Activated T-cell treated with anti-CD3 and anti-CD28 coated beads, Interleukin-2, amount 50 U/mL, for 1 hour (primary cell): ENCODE results near the gene TPRA1.
"Not testable (repeated sequence)": the region's sequence is repeated elsewhere in the genome, so short reads cannot be mapped to it uniquely, and the experiment has no call there.

Experiments used
- DNase-seq: peaks from one replicate; pipeline ENCODE4 v3.0.0-alpha.2; 2020

TPRA1 gene

DNA sequence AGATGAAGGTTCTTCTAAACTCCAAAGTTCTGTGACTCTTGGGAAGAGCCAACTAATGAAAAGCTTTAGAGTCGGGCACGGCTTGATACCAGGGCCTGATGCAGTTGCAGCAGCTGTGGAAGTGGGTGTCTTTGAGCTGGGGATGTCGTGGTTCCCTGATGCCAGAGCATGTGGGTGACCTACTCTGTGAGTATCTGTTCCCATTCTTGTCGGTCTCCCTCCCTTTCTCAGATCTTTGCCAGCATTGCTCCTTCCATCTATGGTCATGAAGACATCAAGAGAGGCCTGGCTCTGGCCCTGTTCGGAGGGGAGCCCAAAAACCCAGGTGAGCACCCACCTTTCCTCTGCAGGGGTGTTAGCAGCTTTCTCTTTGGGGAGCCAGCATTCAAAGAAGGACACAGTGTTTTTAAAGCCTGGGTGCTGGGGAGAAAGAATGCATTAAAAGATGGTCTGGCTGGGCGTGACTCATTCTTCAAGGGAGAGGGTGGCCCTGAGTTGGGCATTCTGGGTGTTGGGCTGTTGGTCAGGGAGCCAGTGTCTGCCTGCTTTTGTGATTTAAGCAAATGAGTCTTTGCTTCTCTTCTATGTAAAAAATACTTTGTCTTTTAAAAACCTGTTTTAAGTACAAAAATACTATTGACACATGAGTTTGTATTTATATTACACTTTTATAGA lies 25.2 kb upstream of the TPRA1 start:
- DNase-seq, result no peak

DNA sequence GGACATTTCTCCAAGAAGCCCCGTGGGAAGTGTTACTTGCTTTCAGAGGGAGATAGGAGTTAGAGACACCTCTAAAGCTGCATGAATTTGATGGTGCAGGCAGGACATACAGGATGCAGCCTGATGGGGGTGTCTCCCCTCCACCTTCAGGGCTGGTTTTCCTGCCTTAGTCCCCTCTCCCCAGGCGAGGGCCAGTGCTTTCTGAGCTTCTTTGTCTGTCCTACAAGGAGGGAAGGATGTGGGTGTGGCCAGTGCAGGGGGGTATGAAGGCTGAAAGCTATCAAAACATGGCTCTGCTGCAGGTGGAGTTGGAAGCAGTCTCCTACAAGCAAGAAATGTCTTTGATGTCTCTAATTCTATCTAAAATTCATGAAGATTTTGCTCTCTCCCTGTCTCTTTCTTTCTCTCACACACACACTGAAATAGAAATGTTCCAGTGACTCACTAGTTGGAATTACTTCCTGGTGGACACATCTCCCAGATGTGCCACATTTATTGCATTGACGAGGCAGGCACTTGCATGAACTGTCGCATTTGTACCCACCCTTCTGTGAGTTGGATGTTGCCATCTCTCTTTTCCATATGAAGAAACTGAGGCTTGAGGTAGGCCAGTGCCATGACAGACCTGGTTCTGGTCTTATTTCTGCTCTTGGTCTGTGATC lies 24.5 kb upstream of the TPRA1 start:
- no peak for DNase-seq

DNA sequence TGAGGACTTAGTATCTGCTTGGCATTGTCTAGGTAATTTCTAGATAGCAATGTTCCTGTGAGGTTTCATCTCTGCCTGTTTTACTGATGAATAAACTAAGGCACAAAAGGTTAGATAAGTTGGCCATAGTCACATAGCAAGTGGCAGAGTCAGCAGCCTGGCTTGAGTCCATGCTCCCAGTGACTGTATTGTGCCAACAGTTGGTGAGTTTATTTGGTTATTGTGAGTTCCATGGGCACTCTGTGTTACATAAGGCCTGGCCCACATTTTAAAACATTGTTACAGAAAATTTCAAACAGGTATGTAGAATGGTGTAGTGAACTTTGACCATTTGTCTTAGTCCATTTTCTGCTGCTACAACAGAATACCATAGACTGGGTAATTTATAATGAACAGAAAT lies 22.9 kb upstream of the TPRA1 start:
- no peak for DNase-seq

DNA sequence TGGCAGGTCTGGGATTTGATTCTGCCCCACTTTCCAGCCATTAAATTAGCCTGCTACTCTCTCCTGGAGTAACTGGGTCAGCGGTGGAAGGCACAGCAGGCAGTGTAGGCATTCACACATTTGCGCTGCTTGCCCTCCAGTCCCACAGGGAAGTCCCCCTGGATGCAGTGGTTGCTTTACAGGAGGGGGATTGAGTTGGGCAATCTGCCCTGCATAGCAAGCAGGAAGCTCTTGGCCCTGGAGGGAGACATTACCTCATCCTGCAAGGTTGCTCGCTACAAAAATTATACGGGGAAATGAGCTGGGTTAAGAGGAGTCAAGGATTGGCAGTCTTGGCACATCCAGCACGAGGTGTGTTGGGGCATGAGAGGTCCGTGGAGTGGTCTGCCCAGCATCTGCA lies 22.4 kb upstream of the TPRA1 start:
- no peak for DNase-seq

DNA sequence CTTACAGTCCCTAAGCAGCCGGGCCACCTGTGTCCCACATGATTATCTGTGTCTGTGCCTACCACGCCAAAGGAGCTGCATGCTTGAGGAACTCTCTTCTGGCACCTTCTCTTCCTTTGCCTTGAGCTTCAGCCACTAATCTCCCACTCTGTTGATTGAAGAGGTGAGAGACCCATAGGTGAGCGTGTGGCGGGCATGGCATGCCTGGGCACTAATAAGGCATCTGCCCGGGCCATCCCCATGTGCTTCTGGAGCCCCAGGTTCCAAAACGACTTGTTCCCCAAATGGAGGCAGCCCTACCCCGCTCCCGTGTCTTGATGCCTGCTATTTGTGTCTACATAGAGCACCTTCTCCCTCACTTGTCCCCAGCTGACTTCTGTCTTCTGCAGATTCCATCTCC lies 20.7 kb upstream of the TPRA1 start:
- no peak for DNase-seq

DNA sequence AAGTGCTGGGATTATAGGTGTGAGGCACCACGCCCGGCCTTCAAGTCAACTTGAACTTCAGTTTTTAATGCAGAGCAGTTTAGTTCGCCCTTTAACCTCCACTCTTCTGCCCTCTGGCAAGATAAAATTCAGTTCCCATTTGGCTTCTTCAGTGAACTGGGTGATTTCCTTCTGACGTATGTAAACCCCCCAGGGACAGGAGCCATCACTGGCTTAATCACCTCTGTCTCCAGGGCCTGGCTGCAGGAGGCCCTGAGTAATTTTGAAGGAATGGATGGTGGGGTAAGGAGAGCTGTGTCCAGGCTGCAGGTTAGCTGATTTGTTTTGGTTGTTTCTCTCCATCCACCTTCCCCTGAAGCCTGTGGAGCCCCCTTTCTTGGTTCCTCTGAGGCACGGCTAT lies 19.6 kb upstream of the TPRA1 start:
- no peak for DNase-seq

DNA sequence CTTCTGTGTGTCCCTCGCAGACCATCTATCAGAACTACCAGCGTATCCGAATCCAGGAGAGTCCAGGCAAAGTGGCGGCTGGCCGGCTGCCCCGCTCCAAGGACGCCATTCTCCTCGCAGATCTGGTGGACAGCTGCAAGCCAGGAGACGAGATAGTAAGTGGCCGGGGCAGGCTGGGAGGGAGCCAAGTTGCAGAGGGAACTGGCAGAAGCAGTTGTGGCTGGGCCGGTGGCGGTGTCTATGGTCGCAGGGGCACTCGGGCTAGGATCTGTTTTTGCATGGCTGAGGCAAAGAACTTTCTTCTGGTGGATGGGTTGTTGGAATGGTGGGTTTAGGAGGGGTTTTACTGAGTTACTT lies 17.8 kb upstream of the TPRA1 start:
- DNase-seq, result no peak

DNA sequence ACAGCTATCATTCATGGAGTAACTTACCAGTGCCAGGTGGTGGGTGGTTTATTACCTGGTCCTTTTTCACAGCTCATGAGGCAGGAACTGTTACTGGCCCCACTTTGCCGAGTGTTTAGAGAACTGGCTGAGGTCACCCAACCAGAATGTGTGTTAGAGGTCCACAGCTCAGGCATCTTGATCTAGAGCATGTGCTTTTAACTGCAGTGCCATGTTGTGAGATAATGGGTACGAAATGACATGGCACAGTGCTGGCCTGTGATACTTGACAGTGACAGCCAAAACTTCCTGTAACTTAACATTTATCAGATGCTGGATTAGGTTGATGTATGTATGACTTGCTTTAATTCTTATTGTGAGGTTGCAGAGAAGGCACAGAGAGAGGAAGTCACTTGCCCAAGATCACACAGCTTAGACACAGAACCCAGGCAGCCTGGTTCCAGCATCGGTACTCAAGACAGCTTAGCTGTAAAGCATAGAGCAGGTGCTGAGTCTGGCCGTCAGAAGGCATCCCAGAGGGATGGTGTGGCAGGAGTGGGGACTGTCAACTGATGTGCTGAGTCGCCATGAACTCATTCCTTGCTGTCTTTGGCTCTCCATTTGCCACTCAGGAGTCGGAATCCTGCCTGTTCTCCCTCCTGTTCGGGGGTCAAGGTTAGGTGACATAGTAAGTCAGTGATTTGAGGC lies 17.3 kb upstream of the TPRA1 start:
- no peak for DNase-seq

DNA sequence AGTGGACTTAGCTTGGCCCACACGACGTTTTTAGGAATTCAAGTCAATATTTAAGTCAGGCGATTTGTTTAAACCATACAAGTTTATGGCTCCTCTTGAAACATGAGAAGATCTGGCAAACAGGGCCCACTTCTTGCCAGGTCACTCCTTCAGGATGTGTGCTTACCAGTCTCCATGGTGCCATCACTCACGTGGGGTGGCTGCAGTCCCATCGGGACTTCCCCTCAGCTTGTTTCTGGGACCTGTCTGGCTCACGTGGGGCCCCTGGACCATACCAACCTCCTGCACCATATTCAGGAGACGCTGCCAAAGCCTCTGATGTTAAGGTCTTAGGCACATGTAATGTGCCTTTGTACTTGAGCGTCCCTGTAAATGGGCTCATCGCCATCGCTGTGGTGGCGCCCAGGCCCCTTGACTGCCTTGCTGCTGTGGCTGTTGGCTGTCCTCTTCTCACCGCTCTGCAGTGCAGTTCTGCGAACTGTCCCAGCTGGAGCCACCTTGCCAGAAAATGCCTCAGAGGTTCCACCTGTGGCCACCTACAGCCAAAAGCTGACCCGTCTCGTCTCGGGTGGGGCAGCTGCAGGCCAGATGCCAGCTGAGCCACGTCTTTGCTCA lies 16.6 kb upstream of the TPRA1 start:
- DNase-seq, result no peak

DNA sequence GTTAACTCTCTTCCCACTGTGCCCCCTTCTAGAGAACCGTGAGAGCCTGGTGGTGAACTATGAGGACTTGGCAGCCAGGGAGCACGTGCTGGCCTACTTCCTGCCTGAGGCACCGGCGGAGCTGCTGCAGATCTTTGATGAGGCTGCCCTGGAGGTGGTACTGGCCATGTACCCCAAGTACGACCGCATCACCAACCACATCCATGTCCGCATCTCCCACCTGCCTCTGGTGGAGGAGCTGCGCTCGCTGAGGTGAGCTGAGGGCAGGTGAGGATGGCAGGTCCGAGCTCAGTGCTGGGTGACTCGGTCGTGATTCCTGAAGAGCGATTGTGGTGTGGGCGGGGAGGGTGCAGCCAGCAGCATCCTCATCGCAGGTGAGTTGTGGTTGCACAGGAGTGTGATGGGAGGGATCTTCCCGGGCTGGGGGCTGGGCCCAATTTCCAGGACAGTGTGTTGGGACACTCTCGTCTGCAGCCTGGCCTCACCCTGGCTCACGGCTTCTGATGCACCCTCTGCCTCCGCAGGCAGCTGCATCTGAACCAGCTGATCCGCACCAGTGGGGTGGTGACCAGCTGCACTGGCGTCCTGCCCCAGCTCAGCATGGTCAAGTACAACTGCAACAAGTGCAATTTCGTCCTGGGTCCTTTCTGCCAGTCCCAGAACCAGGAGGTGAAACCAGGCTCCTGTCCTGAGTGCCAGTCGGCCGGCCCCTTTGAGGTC lies 15.7 kb upstream of the TPRA1 start:
- no peak for DNase-seq

DNA sequence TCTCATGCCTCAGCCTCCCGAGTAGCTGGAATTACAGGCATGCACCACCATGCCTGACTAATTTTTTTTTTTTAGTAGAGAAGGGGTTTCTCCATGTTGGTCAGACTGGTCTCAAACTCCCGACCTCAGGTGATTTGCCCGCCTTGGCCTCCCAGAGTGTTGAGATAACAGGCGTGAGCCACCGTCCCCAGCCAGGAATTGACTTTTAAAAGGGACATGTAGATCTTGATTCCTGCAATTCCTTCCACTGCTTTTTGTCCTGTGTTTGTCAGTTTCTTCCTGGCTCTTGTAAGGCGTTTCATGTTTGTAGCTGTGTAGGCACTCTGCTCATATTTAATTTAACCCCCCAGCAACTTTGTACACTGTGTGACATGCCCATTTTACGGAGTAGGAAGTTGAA lies 15.0 kb upstream of the TPRA1 start:
- not testable (repeated sequence) for DNase-seq

DNA sequence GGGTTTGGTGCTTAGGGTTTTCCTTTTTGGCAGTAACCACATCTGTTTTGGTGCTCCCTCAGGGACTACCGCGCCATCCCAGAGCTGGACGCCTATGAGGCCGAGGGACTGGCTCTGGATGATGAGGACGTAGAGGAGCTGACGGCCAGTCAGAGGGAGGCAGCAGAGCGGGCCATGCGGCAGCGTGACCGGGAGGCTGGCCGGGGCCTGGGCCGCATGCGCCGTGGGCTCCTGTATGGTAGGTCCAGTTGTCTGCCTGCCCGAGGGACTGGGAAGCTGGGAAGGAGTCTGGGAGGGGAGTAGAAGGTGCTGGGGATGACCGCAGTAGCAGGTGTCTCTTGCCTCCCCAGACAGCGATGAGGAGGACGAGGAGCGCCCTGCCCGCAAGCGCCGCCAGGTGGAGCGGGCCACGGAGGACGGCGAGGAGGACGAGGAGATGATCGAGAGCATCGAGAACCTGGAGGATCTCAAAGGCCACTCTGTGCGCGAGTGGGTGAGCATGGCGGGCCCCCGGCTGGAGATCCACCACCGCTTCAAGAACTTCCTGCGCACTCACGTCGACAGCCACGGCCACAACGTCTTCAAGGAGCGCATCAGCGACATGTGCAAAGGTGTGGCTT lies 14.1 kb upstream of the TPRA1 start:
- no peak for DNase-seq

DNA sequence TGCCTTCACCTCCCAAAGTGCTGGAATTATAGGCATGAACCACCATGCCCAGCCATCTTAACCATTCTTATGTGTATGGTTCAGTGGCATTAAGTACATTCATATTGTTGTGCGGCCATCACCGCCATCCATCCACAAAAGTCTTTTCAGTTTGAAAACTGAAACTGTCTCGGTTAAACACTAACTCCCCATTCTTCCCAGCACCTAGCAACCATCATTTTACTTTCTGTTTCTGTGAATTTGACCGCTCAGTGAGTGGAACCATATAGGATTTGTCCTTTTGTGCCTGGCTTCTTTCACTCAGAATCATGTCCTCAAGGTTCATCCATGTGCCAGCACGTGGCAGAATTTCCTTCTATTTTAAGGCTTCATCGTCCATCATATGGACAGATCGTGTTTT lies 13.5 kb upstream of the TPRA1 start:
- no peak for DNase-seq

DNA sequence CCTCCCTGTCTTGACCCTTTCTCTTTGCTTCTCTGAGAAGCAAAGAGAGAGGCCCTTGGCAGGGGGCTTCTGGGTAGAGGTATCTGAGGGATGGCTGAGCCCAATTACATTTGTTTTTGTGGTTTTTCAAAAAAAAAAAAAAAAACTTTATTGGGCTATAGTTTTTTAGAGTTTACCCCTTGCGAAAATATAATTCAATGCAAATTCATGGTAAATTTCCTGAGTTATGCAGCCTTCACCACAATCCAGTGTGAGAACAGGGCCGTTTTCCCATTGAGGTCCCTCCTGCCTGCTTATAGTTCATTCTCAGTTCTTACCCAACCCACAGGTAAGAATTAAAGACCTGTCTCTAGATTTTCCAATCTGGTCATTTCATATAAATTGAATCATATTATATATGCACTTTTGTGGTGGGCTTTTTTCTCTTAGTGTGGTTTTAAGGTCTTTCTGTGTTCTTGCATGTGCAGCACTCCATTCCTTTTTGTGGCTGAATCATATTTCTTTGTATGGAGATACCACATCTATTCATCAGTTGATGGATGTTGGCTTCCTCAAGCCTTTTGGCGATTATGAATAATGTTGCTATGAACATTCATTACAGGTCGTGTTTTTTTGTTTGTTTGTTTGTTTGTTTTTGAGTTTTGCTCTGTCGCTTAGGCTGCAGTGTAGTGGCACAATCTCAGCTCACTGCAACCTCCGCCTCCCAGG lies 10.4 kb upstream of the TPRA1 start:
- DNase-seq, result no peak

DNA sequence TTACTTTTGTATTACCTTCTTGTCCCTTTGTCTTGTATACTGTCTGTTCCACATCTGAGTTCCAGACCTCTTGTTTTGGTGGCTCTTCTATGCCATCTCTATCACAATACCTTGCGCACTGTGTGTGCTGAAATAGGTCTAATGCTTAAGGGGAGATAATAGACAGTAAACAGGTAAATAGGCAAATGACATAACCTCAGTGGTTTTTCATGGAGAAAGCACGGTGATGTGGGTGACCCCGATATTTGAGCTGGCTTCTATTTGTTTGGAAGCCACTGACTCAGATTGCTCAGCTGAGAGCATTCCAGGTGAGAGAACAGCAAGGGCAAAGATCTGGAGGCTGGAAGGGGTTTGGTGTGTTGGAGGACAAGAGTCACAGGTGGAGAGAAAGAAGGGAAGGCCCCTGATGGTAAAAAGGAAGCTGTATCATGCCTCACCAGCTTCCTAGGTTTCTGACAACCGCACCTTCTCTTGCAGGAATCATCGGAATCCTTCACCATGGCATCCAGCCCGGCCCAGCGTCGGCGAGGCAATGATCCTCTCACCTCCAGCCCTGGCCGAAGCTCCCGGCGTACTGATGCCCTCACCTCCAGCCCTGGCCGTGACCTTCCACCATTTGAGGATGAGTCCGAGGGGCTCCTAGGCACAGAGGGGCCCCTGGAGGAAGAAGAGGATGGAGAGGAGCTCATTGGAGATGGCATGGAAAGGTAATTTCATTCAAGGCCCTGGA lies 8.5 kb upstream of the TPRA1 start:
- DNase-seq, result no peak

DNA sequence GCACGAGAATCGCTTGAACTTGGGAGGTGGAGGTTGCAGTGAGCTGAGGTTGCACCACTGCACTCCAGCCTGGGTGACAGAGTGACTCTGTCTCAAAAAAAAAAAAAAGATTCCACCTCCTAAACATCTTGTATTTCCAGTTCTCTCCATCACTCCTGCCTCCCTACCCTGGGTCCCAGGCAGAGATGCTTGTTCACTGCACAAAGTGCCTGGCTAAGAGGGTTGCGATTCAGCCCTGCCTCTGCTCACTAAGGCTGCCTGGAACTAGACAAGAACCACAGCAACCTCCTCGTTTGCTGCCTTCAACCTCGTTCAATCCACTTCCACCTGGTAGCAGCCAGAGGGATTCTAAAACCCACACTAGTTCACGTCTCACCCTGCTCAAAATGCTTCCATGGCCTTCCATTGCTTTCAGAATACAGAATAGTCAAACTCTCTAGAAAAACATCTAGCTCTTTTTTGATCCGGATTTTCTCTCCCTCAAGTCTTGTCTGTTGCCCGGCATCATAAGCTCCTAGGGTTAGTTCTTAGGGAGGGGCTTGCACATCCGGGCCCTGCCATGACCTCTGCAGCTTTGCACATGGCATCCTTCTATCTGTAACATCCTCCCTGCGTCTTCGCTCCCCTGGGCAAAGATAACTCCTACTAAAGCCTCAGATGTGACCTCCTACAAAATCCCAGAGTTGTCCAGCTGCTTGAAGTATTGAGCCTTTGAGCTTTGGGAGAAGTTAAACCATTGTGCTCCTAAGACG lies 6.7 kb upstream of the TPRA1 start:
- DNase-seq, result no peak

DNA sequence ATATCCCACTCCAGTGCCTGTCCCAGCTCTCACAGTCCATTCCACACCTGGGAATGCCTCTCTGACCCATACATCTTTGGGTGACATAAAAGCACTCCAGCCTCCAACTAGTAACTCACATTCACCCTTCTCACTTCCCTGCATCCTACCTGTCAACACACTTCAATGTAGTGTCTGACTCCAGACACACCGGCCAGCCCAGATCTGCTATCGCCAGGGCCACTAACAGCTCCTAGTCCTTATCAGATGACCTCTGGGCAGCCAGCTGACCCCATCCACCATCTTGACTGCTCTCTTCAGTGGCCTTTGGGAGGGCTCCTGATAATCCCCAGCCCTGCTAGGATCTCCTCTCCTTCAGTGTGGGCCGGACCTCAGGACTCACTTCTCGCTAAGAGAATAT lies 4.8 kb upstream of the TPRA1 start:
- DNase-seq, result no peak

DNA sequence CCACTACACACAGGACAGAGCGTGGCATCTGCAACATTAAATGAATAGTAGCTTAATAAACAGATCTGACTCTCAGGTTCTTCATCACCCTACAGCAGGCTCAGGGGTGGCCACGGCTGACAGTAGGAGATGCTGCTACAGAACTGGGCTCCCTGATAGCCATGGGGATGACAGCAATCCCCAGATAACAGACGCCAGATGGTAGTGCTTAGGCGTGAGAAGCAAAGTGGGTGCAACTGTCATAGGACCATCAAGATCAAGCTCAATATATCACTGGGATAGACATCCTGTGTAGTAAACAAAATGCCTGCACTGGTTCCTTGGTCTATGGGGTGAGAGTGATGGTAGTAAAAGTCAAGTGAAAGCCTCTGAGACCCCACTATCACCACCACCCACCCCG lies 2.6 kb upstream of the TPRA1 start:
- DNase-seq, result no peak

DNA sequence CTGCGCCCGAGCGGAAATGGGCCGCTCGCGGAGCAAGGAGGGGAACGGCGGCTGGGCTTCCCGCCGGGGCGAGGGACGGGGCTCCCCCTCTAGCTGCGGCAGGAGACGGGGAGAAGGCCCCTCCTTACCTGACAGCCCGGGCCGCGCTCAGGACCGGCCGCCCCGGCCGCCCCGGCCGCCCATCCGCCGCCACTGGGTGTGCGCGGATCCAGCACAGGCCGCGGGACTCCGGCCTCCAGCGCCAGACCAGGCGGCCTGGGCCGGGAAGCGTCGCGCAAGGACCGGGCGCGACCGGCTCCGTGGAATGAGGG lies 296 bp downstream of the TPRA1 start:
- no peak for DNase-seq

DNA sequence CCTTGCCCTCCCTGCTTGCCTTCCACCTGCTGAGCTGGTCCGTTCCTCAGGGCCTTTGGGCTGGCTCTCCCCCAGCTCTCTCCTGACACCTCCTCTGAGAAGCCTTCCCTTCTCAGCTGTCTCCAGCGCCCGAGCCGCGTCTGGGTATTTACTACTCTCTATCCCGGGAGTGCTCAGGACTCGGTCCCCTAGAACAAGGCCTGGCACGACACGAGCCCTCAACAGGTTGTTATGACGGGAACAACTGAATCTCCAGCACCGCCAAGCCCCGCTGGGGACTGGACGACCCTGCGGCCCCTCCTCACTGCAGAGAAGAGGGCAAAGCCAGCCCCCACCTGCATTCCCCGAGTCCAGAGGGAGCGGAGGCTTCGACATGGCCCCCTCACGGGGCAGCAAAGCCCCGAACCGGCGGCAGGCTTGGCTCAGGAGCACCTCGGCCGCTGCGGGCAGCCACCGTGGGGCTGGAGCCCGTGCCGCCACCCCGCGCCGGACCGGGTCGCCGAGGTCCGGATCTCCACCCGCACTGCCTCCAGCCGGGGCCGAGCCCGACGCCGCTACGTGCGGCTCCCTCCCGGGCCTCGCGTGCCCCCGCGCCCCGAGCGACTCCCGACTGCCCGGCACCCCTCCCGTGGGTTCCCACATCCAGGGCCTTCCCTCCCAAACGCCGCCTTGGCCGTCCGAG lies 792 bp downstream of the TPRA1 start:
- no peak for DNase-seq
